Activated naive CD4-positive, alpha-beta T cell treated with anti-CD3 and anti-CD28 coated beads, Interleukin-2, amount 50 U/mL, for 72 hours (primary cell): ENCODE measurements around the gene RPL38. TPM values are rescaled to one million over a fixed set of nuclear protein-coding genes. Genes with fewer than 3 reads are reported as not detected.

Experiments used
- ATAC-seq, 2 donors: fragments of 150-1000 bp; cut with Tn5 transposase; 2 replicates each; pipeline ENCODE4 v1.10.0; 2021; ENCODE audit warnings: mild to moderate bottlenecking in 2 of 2, moderate library complexity in 2 of 2
- DNase-seq, 2 donors: peaks; one replicate each; pipeline ENCODE4 v3.0.0; 2021 to 2022; ENCODE audit warnings: low spot score in 2 of 2
- H3K27ac Mint-ChIP-seq, 2 donors: one replicate each; pipeline ENCODE4 v1.8.0; 2022; ENCODE audit warnings: mild to moderate bottlenecking in 2 of 2, mixed read lengths in 2 of 2
- H3K36me3 Mint-ChIP-seq, 2 donors: one replicate each; pipeline ENCODE4 v1.8.0; 2022; ENCODE audit warnings: mixed read lengths in 2 of 2
- H3K9me3 Mint-ChIP-seq, 2 donors: one replicate each; pipeline ENCODE4 v1.8.0; 2022; ENCODE audit warnings: mixed read lengths in 2 of 2
- total RNA-seq, 2 donors: library from RNA; stranded (reverse); gene quantifications; one replicate each; pipeline ENCODE4 v1.2.3, GENCODE V29; 2022

Gene RPL38
- 1,000 to 10,000 TPM; 1,423 to 1,466 TPM for total RNA-seq

DNA sequence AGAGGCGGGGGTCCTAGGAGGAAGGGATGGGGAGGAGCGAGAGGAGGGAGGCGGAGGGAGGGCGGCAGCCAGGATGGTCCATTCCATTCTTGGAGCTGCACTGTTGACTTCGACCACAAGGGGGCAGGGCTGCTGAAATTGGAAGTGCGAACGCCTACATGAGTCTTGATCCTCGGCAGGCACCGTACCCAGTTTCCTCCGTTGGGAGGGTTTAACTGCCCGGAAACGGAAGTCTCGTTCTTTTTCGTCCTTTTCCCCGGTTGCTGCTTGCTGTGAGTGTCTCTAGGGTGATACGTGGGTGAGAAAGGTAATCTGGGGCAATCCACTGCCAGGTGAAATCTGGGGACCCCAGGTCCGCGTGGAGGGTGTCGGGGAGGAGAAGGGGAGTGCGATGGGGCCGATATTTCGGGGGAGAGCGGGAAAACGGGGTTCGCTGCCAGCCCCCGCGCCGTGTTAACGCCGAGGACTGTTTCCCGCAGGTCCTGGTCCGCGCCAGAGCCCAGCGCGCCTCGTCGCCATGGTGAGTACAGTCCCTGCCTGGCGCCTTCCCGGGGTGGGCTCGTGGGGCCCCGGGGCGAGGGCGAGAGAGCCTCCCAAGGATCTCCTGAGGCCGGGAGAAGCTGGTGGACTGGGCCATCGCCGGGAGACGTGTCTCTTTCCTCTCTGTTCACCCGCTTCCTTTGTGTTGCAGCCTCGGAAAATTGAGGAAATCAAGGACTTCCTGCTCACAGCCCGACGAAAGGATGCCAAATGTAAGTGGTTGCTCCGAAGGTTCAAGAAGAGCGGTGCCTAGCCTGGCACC, at the start of gene RPL38:
TSS of gene RPL38 (plus strand) at position 240 of the 802 bp plus-strand sequence. CDS start at position 518, 278 bp downstream.
- peaks cover 22 to 33% of the 10 kb centered on the region in 2 donors for H3K36me3 Mint-ChIP-seq
- DNase-seq (peak; percentile 93 to 99), ATAC-seq (peak; percentile 90 to 91)
- H3K27ac Mint-ChIP-seq, result peak within 1 kb of the TSS; percentile 97 to 99
- H3K9me3 Mint-ChIP-seq, result no peaks in the 10 kb centered on the region

DNA sequence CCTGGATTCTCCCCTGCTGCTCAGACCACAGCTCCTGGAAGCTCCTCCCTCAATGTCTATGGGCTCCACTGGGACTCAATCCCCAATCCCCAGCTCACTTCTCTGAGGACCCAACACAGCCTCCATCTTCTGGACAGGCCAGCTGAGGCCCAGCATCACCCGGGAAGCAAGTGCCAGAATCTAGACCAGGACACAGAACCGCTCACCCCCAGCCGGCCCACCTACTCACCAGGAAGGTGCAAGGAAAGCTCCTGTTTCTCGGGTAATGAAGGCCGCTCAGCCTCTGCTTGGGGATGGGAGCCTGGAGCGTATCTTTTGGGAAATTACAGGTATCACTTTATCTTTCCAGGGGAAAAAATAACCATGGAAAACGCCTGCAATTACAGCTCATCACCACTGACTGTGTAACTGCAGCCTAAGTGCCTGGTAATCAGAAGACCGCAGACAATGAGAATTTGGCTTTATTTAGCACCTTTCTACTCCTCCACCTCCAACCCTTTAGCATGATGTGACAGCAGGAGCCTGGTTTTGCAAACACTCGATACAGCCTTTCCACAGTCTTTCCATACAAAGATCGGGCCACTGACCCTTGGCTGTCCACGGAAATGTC, 49.6 kb upstream of the RPL38 start:
- Mint-ChIP-seq H3K36me3 (no peaks in the 10 kb centered on the region), H3K27ac (no peak overlapping the region), H3K9me3 (no peaks in the 10 kb centered on the region)
- ATAC-seq (no peak), DNase-seq (no peak)

DNA sequence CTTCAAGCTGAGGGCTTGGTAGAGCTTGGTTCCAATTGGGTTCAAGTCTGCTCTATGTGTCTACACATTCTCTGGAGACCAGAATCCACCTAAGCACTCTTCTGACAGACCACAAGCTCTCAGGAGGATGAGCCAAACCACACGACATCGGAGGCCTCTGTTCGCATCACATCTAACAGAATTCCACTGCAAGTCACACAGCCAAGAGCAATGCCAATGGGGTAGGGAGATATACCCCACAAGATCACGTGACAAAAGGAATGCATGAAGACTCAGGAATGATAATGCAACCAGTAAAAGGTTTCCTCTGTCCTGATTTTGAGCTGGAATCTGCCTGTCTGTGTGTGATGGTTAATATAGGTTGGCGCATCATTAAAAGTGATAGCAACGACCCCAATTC, 46.6 kb upstream of the RPL38 start:
- Mint-ChIP-seq H3K9me3 (no peaks in the 10 kb centered on the region), H3K27ac (no peak overlapping the region), H3K36me3 (no peaks in the 10 kb centered on the region)
- ATAC-seq (no peak), DNase-seq (no peak)

DNA sequence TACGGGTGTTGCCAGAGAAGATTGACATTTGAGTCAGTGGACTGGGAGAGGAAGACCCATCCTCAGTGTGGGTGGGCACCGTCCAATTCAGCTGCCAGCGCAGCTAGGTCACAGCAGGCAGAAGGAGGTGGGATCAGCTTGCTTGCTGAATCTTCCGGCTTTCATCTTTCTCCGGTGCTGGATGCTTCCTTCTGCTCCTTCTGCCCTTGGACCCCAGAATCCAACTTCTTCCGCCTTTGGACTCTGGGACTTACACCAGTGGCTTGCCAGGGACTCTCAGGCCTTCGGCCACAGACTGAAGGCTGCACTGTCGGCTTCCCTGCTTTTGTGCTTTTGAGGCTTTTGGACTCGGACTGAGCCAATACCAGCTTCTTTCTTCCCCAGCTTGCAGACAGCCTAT, 46.1 kb upstream of the RPL38 start:
- no peak for ATAC-seq
- no peaks in the 10 kb centered on the region for H3K9me3 Mint-ChIP-seq
- peak in 1 of 2 donors; percentile 13 for DNase-seq
- H3K27ac Mint-ChIP-seq, result no peak overlapping the region
- H3K36me3 Mint-ChIP-seq, result no peaks in the 10 kb centered on the region

DNA sequence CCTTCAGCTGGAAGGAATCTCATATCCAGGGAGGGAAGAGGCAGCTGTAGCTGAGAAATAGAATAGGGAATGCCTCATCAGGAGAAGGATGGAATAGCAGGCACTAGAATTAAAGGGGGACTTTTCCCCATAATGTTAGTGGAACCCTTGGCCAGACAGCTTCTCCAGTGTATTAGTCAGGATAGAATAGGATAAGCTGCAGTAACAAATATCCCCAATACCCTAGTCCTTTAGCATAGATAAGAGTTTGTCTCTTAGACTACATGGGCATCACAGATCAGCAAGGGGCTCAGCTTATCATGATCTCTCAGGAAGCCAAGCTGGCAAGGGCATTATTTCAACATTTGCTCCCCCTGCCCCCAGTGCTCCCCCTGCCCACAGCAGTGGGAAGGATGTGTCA, 44.7 kb upstream of the RPL38 start:
- DNase-seq (no peak), ATAC-seq (no peak)
- H3K27ac Mint-ChIP-seq, result no peak overlapping the region
- H3K9me3 Mint-ChIP-seq, result no peaks in the 10 kb centered on the region
- H3K36me3 Mint-ChIP-seq, result no peaks in the 10 kb centered on the region

DNA sequence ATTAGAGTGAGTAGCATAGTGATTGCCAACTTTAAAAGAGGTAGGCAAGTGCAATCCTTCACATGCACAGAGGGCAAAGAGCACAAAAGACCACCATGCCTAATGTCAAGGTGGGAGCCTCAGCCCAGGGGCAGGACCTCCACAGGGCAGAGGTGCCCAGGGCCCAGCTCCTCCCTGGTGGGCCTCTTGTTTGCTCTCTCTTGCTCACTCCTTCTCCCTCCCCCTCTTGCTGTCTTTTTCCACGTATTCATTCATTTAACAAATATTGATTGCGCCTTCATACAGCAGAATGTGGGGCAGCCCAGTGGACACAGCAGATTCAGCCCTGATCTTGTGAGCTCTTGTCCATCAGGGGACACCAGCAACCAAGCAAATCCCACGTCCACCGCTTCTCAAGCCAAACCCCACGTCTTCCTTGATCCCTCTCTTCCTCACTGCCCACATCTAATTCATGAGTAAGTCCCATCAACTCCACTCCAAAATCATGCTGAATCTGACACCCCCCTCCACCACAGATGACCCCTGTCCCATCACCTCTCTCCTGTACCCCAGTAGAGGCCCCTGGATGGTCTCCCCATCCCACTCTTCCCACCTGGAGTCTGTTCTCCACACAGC, 44.1 kb upstream of the RPL38 start:
- no peaks in the 10 kb centered on the region for H3K36me3 Mint-ChIP-seq
- ATAC-seq, result no peak
- no peak for DNase-seq
- no peaks in the 10 kb centered on the region for H3K9me3 Mint-ChIP-seq
- H3K27ac Mint-ChIP-seq, result peak overlapping the region in 1 of 2 donors; percentile 73

DNA sequence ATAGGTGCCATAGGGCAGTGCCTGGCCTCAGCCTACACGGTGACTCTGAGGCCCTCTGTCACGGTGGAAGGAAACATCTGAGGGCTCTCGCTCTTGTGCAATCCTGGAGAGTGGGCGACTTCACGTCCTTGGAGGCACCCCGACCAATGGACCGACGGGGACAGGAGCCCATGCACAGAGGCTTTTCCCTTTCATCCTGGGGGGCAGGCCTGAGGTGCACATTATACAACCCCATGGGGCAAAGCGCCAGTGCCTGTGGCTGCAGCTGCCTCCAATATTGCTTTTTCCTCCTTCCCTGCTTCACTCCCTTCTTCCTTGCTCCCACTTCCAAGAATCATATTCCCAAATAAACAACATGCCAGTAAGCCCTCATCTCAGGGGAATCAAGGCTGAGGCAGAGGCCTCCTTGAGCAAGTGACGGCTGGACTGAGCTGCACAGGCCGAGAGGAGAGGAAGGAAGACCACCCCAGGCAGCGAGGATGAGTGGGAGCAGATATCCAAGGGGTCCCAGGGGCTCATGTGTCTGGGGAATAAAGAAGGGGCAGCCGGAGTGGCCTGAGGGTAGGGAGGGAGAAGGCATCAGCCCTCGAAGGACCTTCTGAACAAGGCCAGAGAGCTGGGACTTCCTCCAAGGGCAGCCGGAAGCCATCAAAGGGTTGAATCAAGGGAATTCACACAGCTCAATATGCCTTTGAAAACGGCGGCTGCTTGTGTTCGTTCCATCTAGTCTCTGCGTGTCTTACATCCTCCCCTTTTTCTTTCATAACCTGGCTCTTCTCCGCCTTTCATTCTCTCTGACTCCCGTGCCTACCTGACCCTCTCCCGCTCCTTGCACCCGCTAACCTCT, 42.6 kb upstream of the RPL38 start:
- ATAC-seq (no peak), DNase-seq (peak in 1 of 2 donors; percentile 35)
- Mint-ChIP-seq H3K9me3 (no peaks in the 10 kb centered on the region), H3K27ac (no peak overlapping the region), H3K36me3 (no peaks in the 10 kb centered on the region)

DNA sequence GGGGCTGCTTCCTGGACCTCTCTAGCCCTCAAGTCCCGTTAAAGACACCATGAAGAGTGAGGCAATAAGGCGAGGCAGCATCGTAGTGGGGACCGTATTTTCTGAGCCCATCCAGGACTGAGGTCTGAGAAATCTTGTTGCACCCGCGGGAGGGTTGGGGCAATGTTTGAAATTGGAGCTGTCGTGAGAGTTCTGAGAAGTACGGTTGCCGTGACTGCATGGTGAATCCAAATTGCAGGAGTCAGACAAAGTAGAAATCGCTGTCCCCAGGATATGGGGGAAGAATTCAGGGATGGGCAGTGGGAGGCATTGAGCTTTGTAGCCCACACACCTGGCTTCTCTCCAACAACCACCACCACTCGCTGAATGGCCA, 42.0 kb upstream of the RPL38 start:
- DNase-seq, result peak in 1 of 2 donors; percentile 26
- H3K27ac Mint-ChIP-seq, result no peak overlapping the region
- no peak for ATAC-seq
- no peaks in the 10 kb centered on the region for H3K36me3 Mint-ChIP-seq
- no peaks in the 10 kb centered on the region for H3K9me3 Mint-ChIP-seq

DNA sequence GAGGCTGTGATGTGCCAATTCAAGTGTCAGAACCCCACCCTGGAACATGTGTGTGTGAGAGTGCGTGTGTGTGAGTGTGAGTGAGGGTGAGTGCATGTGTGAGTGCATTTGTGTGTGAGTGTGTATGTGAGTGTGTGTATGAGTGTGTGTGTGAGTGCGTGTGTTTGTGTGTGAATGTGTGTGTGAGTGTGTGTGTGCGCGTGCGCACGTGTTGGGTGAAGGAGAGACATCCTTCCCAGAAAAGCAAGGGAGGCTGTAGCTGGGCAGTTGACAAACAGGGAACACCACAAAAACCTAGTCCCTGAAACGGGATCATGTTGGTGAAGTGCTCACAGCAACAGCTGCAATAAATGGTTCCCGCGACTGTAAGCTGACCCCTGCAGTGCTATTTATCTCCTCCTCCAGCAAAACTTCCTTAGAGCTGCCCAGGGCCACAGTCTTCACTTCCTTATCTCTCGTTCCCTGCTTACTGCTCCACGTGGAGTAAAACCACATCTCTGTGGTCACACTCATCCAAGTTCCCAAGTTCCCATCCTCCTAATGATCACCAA, 40.1 kb upstream of the RPL38 start:
- no peak for ATAC-seq
- H3K9me3 Mint-ChIP-seq, result no peaks in the 10 kb centered on the region
- H3K27ac Mint-ChIP-seq, result no peak overlapping the region
- no peaks in the 10 kb centered on the region for H3K36me3 Mint-ChIP-seq
- peak in 1 of 2 donors; percentile 7 for DNase-seq

DNA sequence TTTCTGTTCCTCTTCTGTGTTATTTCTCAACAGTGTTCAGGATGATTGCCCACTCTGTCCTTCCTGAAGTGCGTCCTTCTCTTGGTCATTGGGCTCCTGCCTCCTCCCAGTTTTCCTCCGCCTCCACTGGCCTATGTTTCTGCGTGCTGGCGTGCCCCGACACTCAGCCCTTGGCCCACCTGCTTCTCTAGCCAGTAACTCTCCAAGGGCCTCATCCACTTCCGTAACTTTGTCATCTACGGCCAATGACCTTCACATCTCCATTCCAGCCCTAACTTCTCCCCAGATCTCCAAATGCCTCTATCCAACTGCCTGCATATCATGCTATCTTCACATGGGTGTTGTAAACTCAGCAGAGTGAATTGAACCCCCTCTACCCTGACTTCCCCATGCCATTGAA, 39.6 kb upstream of the RPL38 start:
- Mint-ChIP-seq H3K27ac (no peak overlapping the region), H3K9me3 (no peaks in the 10 kb centered on the region), H3K36me3 (no peaks in the 10 kb centered on the region)
- DNase-seq (no peak), ATAC-seq (no peak)

DNA sequence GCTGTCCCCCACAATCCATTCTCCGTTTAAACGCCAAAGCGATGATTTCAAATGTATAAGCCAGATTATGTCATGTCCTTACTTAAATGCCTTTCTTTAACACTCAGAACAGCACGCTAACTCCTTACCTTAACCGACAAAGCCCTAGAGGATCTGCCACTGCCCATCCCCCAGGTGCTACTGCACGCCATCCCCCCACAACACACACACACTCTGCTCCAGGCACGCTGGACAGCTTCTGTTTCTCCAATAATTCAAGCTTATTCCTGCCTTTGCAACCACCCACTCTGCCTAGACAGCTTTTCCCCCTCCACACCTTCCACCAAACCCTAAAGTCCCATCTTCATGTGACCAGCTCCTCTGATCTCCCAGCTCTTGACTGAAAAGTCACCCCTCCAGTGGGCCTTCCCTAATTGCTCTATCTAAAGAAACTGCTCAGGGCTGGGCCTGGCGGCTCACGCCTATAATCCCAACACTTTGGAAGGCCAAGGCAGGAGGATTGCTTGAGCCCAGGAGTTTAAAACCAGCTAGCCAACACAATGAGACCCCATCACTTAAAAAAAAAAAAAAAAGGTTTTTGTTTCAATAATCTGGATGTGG, 38.9 kb upstream of the RPL38 start:
- no peaks in the 10 kb centered on the region for H3K9me3 Mint-ChIP-seq
- no peaks in the 10 kb centered on the region for H3K36me3 Mint-ChIP-seq
- DNase-seq (no peak), ATAC-seq (no peak)
- no peak overlapping the region for H3K27ac Mint-ChIP-seq

DNA sequence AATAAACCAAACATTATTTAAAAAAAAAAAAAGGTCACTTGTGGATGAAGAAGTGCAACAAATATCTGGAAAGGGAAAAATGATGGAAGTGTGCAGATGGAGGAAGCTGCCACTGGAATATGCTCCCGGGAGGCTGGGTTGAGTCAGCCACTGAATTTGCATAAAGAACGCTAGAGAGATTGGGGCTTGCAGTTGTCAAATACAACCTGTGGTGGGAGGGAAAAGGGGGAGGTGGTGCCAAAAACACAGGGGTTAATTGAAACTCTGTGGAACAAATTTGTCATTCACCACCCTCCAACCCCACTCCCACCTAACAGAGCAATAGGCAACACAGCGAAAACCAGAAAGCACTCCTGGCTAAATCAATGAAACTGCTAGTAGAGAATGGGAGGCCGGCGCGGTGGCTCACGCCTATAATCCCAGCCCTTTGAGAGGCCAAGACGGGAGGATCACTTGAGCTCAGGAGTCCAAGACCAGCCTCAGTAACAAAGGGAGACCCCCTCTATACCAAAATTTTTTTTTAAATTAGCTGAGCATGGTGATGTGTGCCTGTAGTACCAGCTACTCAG, 37.6 kb upstream of the RPL38 start:
- no peak for DNase-seq

DNA sequence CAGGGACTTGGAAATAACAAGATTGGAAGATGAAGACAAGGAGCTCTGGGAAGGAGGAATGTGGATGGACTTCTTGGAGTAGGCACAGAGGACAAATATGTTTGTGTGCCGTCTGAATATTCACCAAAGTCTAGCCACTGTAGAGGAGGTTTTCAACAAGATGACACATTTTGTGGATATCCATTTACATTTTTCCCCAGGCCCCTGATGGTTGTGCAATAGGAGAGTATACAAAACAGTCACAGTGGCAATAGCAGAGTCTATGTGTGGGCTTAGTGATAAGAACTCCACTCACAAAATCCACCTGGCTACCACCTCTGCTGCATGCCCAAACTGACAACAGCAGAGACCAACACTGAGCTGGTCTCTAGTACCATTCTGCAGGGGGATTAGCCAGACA, 32.6 kb upstream of the RPL38 start:
- Mint-ChIP-seq H3K27ac (no peak overlapping the region), H3K36me3 (no peaks in the 10 kb centered on the region), H3K9me3 (no peaks in the 10 kb centered on the region)
- no peak for DNase-seq
- ATAC-seq, result no peak

More for the DNA sequence above, 37.6 kb upstream of the RPL38 start:
- Mint-ChIP-seq H3K27ac (no peak overlapping the region), H3K9me3 (no peaks in the 10 kb centered on the region), H3K36me3 (no peaks in the 10 kb centered on the region)
- ATAC-seq, result no peak

DNA sequence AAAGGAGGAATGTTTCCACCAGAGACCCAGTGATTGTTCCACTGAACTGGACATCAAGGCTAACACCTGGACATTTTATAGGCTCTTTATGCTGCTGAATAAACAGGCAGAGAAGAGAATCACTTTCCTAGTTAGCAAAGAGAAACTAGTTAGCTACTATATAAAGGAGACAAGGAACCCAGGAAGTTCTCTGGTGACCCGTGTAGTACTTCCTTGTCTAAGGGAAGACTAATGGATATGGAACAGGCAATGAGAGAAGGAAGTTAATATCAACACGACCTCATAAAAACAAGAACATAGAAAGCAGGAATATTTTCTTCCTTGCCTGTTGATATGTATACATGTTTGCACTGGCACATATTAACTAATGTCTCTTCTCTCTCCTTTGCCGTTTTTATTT, 30.8 kb upstream of the RPL38 start:
- no peak overlapping the region for H3K27ac Mint-ChIP-seq
- DNase-seq, result no peak
- H3K36me3 Mint-ChIP-seq, result no peaks in the 10 kb centered on the region
- H3K9me3 Mint-ChIP-seq, result no peaks in the 10 kb centered on the region
- ATAC-seq, result no peak

DNA sequence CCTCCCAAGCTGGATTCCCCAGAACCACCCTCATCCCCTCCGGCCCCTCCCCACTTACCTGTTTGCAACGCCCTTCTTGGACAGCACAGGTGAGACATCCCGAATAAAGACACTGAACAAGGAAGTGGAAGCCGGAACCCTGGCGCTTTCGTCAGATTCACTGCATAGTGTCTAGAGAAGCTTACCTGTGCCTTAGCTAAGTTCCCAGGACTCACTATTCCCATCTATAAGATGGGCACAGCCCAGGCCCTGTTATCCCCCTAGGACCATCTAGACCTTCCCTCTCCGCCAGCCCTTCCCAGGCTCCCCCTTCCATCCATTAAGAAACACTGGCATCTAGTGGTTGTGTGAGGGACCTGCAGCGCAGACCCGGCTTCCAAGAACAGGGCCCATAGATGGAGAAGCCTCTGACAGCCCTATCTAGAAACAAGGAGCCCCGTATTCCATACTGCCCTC, 26.9 kb upstream of the RPL38 start:
- Mint-ChIP-seq H3K36me3 (no peaks in the 10 kb centered on the region), H3K27ac (peak overlapping the region in 1 of 2 donors; percentile 24), H3K9me3 (no peaks in the 10 kb centered on the region)
- ATAC-seq (peak; percentile 67 to 69), DNase-seq (peak in 1 of 2 donors; percentile 45)

DNA sequence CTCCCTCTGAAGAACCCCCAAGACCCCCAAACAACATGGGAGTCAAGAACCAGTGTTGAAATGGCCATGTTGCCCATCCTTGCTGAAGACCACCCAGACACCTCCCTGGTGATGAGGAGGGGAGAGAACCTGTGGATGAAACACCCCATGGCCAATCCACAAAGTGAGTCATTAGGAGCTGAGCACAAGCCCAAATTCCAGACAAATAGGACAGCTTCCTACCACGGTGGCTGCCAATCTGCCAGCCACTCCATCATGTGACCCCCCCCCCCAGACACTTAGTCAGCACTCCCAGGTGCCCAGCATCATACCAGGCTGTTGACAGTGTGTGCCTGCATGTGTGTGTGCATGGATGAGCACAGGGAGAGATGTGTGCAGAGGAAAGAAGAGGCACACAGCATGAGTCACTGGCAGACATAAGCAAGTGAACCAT, 26.4 kb upstream of the RPL38 start:
- DNase-seq (no peak), ATAC-seq (no peak)
- Mint-ChIP-seq H3K27ac (peak overlapping the region in 1 of 2 donors; percentile 24), H3K36me3 (no peaks in the 10 kb centered on the region), H3K9me3 (no peaks in the 10 kb centered on the region)
